Endothelial cell of umbilical vein (primary cell): Measurements from ENCODE around the gene ITGA6. TPM values are rescaled to one million over a fixed set of nuclear protein-coding genes. Genes with fewer than 3 reads are reported as not detected.

Source experiments
- BruUV-seq: library from RNA; stranded (reverse); fragments of 400-500 nt; replicated peaks from 2 replicates; lab custom pipeline; 2021; lab: Mats Ljungman, UMichigan
- CTCF ChIA-PET: fragments of 300-600, 350-600 bp; sonication (Branson Sonifier 250); formaldehyde crosslinking; loops from one replicate; lab custom pipeline; 2021; ENCODE audit warnings: antibody characterized with exemption, inconsistent platforms; lab: Charles Lee
- POLR2A ChIA-PET: fragments of 300-600, 350-600 bp; sonication (Branson Sonifier 250); formaldehyde crosslinking; loops from one replicate; lab custom pipeline; 2021; ENCODE audit warnings: antibody characterized with exemption, inconsistent platforms; lab: Charles Lee
- DNase-seq: peaks from one replicate; pipeline ENCODE4 v3.0.0-alpha.2; 2011; ENCODE audit warnings: low read depth, low spot score
- FAIRE-seq: peaks from 2 replicates; lab custom pipeline; 2011; peaks lifted over from hg19 to GRCh38; lab: Jason Lieb, UNC
- H2AFZ ChIP-seq: 2 replicates; pipeline ENCODE4 v1.6.0; 2012; ENCODE audit warnings: low read depth, low read length, control low read depth, inconsistent platforms
- H3K27ac ChIP-seq: 2 replicates; pipeline ENCODE4 v1.5.1; 2011; ENCODE audit warnings: low read depth, mild to moderate bottlenecking, control low read depth, low read length, moderate library complexity; ENCODE audit not compliant: insufficient read depth
- H3K27me3 ChIP-seq, 2 experiments: 2 replicates each; pipeline versions ENCODE4 v1.6.0 to v1.6.1; 2011; ENCODE audit warnings: low read length in 2 of 2, mixed read lengths in 1 of 2; ENCODE audit not compliant: control insufficient read depth in 2 of 2, insufficient read depth in 2 of 2
- H3K36me3 ChIP-seq, 2 experiments: 2 replicates in 1 of 2; 3 replicates in 1 of 2; pipeline ENCODE4 v1.5.1; 2011; ENCODE audit warnings: low read length in 2 of 2, mild to moderate bottlenecking in 1 of 2, moderate library complexity in 1 of 2; ENCODE audit not compliant: control insufficient read depth in 2 of 2, insufficient read depth in 2 of 2; ENCODE audit errors: extremely low read depth in 1 of 2
- H3K4me1 ChIP-seq: 3 replicates; pipeline ENCODE4 v1.5.1; 2011; ENCODE audit warnings: mild to moderate bottlenecking, low read length; ENCODE audit not compliant: control insufficient read depth, insufficient read depth; ENCODE audit errors: extremely low read depth
- H3K4me2 ChIP-seq: 2 replicates; pipeline ENCODE4 v1.6.1; 2011; ENCODE audit warnings: low read length, control low read depth, mixed read lengths; ENCODE audit not compliant: insufficient read depth
- H3K4me3 ChIP-seq, 3 experiments: fragments of 200-600 bp in 1 of 3; sonication (generic), shearing (Covaris generic) in 1 of 3; replicated peaks in 1 of 3; 2 replicates each; pipeline ENCODE4 v1.5.1; 2011 to 2016; ENCODE audit warnings: control low read depth in 3 of 3, low read length in 3 of 3, mild to moderate bottlenecking in 2 of 3, inconsistent platforms in 1 of 3, low read depth in 1 of 3, moderate library complexity in 1 of 3; ENCODE audit not compliant: insufficient read depth in 1 of 3
- H3K79me2 ChIP-seq: 2 replicates; pipeline ENCODE4 v1.6.0; 2012; ENCODE audit warnings: low read length, inconsistent platforms; ENCODE audit not compliant: control insufficient read depth, insufficient read depth
- H3K9ac ChIP-seq: replicated peaks from 2 replicates; pipeline ENCODE3; 2011; ENCODE audit warnings: low read length, control low read depth; ENCODE audit not compliant: insufficient read depth; ENCODE audit errors: extremely low read depth
- H3K9me1 ChIP-seq: replicated peaks from 3 replicates; pipeline ENCODE4 v1.6.0; 2011; ENCODE audit warnings: mild to moderate bottlenecking, low read length; ENCODE audit not compliant: control insufficient read depth, insufficient read depth; ENCODE audit errors: extremely low read depth
- H3K9me3 ChIP-seq: replicated peaks from 2 replicates; pipeline ENCODE4 v1.5.1; 2012; ENCODE audit warnings: low read length, inconsistent platforms; ENCODE audit not compliant: control insufficient read depth, insufficient read depth
- H4K20me1 ChIP-seq: replicated peaks from 2 replicates; pipeline ENCODE3; 2011; ENCODE audit warnings: mild to moderate bottlenecking, low read length; ENCODE audit not compliant: control insufficient read depth, insufficient read depth; ENCODE audit errors: extremely low read depth
- EZH2 ChIP-seq: IDR thresholded peaks from 2 replicates; pipeline ENCODE4 v1.6.1; 2012; ENCODE audit warnings: borderline replicate concordance, low read depth, mild to moderate bottlenecking, moderate library complexity, low read length, inconsistent platforms; ENCODE audit not compliant: severe bottlenecking
- GATA2 ChIP-seq: IDR thresholded peaks from 2 replicates; pipeline ENCODE4 v1.7.0; 2011; ENCODE audit warnings: low read depth, mild to moderate bottlenecking, moderate library complexity, mixed read lengths, low read length; ENCODE audit not compliant: insufficient read length, insufficient read depth
- JUN ChIP-seq: IDR thresholded peaks from 2 replicates; pipeline ENCODE4 v1.6.1; 2011; ENCODE audit warnings: borderline replicate concordance, low read depth; ENCODE audit not compliant: insufficient read length, insufficient read depth
- MYC ChIP-seq: IDR thresholded peaks from one replicate; pipeline ENCODE4 v1.6.1; 2011; ENCODE audit warnings: mild to moderate bottlenecking, low read depth, low read length
- POLR2A ChIP-seq: IDR thresholded peaks from 2 replicates; pipeline ENCODE4 v1.6.1; 2012; ENCODE audit warnings: low read depth, mild to moderate bottlenecking, control low read depth, low read length
- POLR2AphosphoS5 ChIP-seq: IDR thresholded peaks from 2 replicates; pipeline ENCODE4 v1.6.1; 2012; ENCODE audit warnings: low read depth, mild to moderate bottlenecking, control low read depth, low read length, moderate library complexity; ENCODE audit not compliant: insufficient read depth
- dilution Hi-C: fragments of 300-500 bp; cut with MboI; formaldehyde crosslinking; loops from one replicate; pipeline ENCODE4 v1.15.0; 2019; ENCODE audit warnings: low sequenced_read_pairs; ENCODE audit not compliant: extremely low pct_ligation_motif_present
- intact Hi-C: fragments of 100-400 bp; cut with micrococcal nuclease; formaldehyde crosslinking; loops from one replicate; pipeline ENCODE4 v1.10.0; 2022
- polyA plus RNA-seq, 4 experiments: library from polyadenylated mRNA; depleted of rRNA in 3 of 4; stranded (reverse) in 3 of 4; unstranded in 1 of 4; fragments of >200 nt; gene quantifications; 2 replicates each; pipeline versions ENCODE4 v1.2.1 to v1.2.3, GENCODE V29; 2011 to 2012; ENCODE audit warnings: missing spikeins in 1 of 4
- total RNA-seq: library from RNA; stranded (reverse); gene quantifications from 2 replicates; pipeline ENCODE4 v1.2.3, GENCODE V29; 2021
- TF ChIP-seq, protein P1 (sequence below), 2 donors: IDR thresholded peaks; 1 replicate in 1 of 2; 2 replicates in 1 of 2; pipeline ENCODE4 v1.5.1; 2011; ENCODE audit warnings: low read length in 2 of 2, mild to moderate bottlenecking in 2 of 2, moderate library complexity in 2 of 2, control low read depth in 1 of 2, inconsistent platforms in 1 of 2, low read depth in 1 of 2; ENCODE audit not compliant: insufficient read depth in 1 of 2; ENCODE audit errors: extremely low read depth in 1 of 2
- TF ChIP-seq, protein P2 (sequence below): IDR thresholded peaks from 2 replicates; pipeline ENCODE4 v1.6.1; 2011; ENCODE audit not compliant: insufficient read depth, insufficient read length

Gene ITGA6
- total and polyA plus RNA-seq, 2 donors (not counting 3 experiments of a cell fraction or from before 2014, with no cell fraction given): 24.9 to 208 TPM

- H3K4me1 ChIP-seq: peaks cover 47% of the 10 kb centered on the region
- H3K4me2 ChIP-seq: no peak overlapping the region
- TF ChIP-seq, protein P1, sequence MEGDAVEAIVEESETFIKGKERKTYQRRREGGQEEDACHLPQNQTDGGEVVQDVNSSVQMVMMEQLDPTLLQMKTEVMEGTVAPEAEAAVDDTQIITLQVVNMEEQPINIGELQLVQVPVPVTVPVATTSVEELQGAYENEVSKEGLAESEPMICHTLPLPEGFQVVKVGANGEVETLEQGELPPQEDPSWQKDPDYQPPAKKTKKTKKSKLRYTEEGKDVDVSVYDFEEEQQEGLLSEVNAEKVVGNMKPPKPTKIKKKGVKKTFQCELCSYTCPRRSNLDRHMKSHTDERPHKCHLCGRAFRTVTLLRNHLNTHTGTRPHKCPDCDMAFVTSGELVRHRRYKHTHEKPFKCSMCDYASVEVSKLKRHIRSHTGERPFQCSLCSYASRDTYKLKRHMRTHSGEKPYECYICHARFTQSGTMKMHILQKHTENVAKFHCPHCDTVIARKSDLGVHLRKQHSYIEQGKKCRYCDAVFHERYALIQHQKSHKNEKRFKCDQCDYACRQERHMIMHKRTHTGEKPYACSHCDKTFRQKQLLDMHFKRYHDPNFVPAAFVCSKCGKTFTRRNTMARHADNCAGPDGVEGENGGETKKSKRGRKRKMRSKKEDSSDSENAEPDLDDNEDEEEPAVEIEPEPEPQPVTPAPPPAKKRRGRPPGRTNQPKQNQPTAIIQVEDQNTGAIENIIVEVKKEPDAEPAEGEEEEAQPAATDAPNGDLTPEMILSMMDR (IDR thresholded peaks at IDR 0.05; ENCODE audit: extremely low read depth in 1 of 2, insufficient read depth in 1 of 2, low read depth in 1 of 2, low read length in 2 of 2): no peak
- H3K9ac ChIP-seq: no peak overlapping the region
- DNase-seq (no peak), FAIRE-seq (no peak)
- POLR2A ChIA-PET: interaction anchor here (0.9 kb wide), 1 partner anchor 30 kb away, joined by 3 read pairs; no protein-coding TSS in a partner anchor
- H3K27ac ChIP-seq: no peak overlapping the region
- dilution Hi-C loops: loop anchor here (25.0 kb wide), 1 partner anchor 245 kb away; no protein-coding TSS in a partner anchor
- H3K79me2 ChIP-seq: peaks cover 95% of the 10 kb centered on the region
- no peaks in the 10 kb centered on the region for H3K9me3 ChIP-seq
- no peaks in the 10 kb centered on the region for H4K20me1 ChIP-seq
- CTCF ChIA-PET: interaction anchor here (0.8 to 10.7 kb wide), 6 partner anchors 9 to 256 kb away, joined by 3 to 112 read pairs (median 4); no protein-coding TSS in a partner anchor
- H2AFZ ChIP-seq: no peak overlapping the region
- intact Hi-C loops: no loop called here
- H3K4me3 ChIP-seq: no peak overlapping the region
- no peaks in the 10 kb centered on the region for H3K36me3 ChIP-seq
- no peaks in the 10 kb centered on the region for H3K27me3 ChIP-seq
- no peaks in the 10 kb centered on the region for H3K9me1 ChIP-seq
- no TSS peak for BruUV-seq
Observed at GRCh38 chr2:172431993-172432392, 4.6 kb downstream of the ITGA6 start.

DNA sequence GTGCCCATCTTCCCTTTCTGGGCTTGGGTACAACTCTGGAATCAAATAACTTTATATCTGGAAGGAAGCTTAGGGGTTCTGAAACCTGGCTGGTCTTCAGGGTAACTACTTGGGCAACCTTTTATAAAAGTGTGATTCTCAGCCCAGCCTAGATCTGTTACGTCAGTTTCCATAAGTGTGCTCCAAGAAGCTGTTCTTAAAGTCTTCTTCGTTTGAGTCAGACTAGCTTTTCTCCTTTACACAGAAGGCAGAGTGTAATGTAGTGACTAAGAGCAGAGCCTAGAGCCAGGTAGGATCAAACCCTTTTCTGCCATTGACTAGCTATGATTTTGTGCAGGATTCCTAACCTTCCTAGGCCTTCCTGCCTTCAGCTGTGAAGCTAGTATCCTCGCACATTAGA, 5.8 kb downstream of the ITGA6 start:
- no peaks in the 10 kb centered on the region for H4K20me1 ChIP-seq
- H3K79me2 ChIP-seq: peaks cover 100% of the 10 kb centered on the region

More for the DNA sequence above, 5.8 kb downstream of the ITGA6 start:
- H2AFZ ChIP-seq: no peak overlapping the region
- TF ChIP-seq POLR2A (no peak), MYC (no peak), EZH2 (no peak), JUN (no peak), GATA2 (no peak), POLR2AphosphoS5 (no peak)
- TF ChIP-seq, protein P2, sequence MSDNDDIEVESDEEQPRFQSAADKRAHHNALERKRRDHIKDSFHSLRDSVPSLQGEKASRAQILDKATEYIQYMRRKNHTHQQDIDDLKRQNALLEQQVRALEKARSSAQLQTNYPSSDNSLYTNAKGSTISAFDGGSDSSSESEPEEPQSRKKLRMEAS: no peak
- TF ChIP-seq, protein P1 (IDR thresholded peaks at IDR 0.05; ENCODE audit: extremely low read depth in 1 of 2, insufficient read depth in 1 of 2, low read depth in 1 of 2, low read length in 2 of 2): no peak
- H3K4me3 ChIP-seq: no peak overlapping the region
- H3K9me3 ChIP-seq: no peaks in the 10 kb centered on the region
- ChIA-PET CTCF (interaction anchor here (1.6 to 10.7 kb wide), 3 partner anchors 7 to 29 kb away, joined by 5 to 112 read pairs (median 25); no protein-coding TSS in a partner anchor), POLR2A (no interaction called here)
- H3K36me3 ChIP-seq: no peaks in the 10 kb centered on the region
- H3K27me3 ChIP-seq: no peaks in the 10 kb centered on the region
- no TSS peak for BruUV-seq
- H3K4me2 ChIP-seq: no peak overlapping the region
- FAIRE-seq (no peak), DNase-seq (no peak)
- no peak overlapping the region for H3K9ac ChIP-seq
- intact Hi-C loops (no loop called here), dilution Hi-C loops (loop anchor here (25.0 kb wide), 1 partner anchor 246 kb away; no protein-coding TSS in a partner anchor)
- H3K9me1 ChIP-seq: no peaks in the 10 kb centered on the region
- no peak overlapping the region for H3K27ac ChIP-seq
- peaks cover 57% of the 10 kb centered on the region for H3K4me1 ChIP-seq
